DND-41 (cell line): ENCODE results near the gene UBE3D.
A peak's percentile ranks its signal among the peaks of the same experiment; 100 is the strongest.
"Not testable (repeated sequence)": the region's sequence is repeated elsewhere in the genome, so short reads cannot be mapped to it uniquely, and the experiment has no call there.

Experiments
- ATAC-seq: fragments of 200-7000 bp; cut with Tn5 transposase; 3 replicates; pipeline ENCODE4 v1.9.1; 2021; ENCODE audit warnings: low read depth; ENCODE audit not compliant: insufficient read depth
- DNase-seq: peaks from one replicate; pipeline ENCODE4 v3.0.0-alpha.2; 2020
- H2AFZ ChIP-seq: 2 replicates; pipeline ENCODE4 v1.6.0; 2012; ENCODE audit warnings: low read depth, low read length
- H3K27ac ChIP-seq: 2 replicates; pipeline ENCODE4 v1.5.1; 2012; ENCODE audit warnings: low read length, inconsistent platforms
- H3K27me3 ChIP-seq: fragments of 200-600 bp; sonication (generic); 2 replicates; pipeline ENCODE4 v1.6.0; 2012; ENCODE audit warnings: low read length, mild to moderate bottlenecking, inconsistent platforms; ENCODE audit not compliant: insufficient read depth, poor library complexity
- H3K36me3 ChIP-seq: 2 replicates; pipeline ENCODE4 v1.5.1; 2012; ENCODE audit warnings: low read length, inconsistent platforms; ENCODE audit not compliant: insufficient read depth
- H3K4me1 ChIP-seq: 2 replicates; pipeline ENCODE4 v1.5.1; 2012; ENCODE audit warnings: mild to moderate bottlenecking, low read length; ENCODE audit not compliant: insufficient read depth
- H3K4me2 ChIP-seq: 2 replicates; pipeline ENCODE4 v1.6.0; 2012; ENCODE audit warnings: mild to moderate bottlenecking, moderate library complexity, low read length, inconsistent platforms; ENCODE audit not compliant: insufficient read depth
- H3K4me3 ChIP-seq, 2 experiments: fragments of 200-600 bp in 1 of 2; shearing (Covaris generic) in 1 of 2; 2 replicates each; pipeline ENCODE4 v1.5.1; 2012 to 2016; ENCODE audit warnings: inconsistent platforms in 2 of 2, low read length in 2 of 2, mild to moderate bottlenecking in 2 of 2, low read depth in 1 of 2, moderate library complexity in 1 of 2
- H3K79me2 ChIP-seq: 2 replicates; pipeline ENCODE4 v1.6.0; 2012; ENCODE audit warnings: low read length, inconsistent platforms; ENCODE audit not compliant: insufficient read depth
- H3K9ac ChIP-seq: 2 replicates; pipeline ENCODE4 v1.6.0; 2012; ENCODE audit warnings: low read depth, mild to moderate bottlenecking, inconsistent platforms, low read length, moderate library complexity
- H3K9me3 ChIP-seq: 2 replicates; pipeline ENCODE4 v1.5.1; 2012; ENCODE audit warnings: low read length, moderate library complexity, mild to moderate bottlenecking, inconsistent platforms; ENCODE audit not compliant: insufficient read depth, severe bottlenecking
- H4K20me1 ChIP-seq: 2 replicates; pipeline ENCODE4 v1.6.0; 2012; ENCODE audit warnings: low read length; ENCODE audit not compliant: insufficient read depth
- CTCF ChIP-seq: IDR thresholded peaks from 2 replicates; pipeline ENCODE4 v1.5.1; 2012; ENCODE audit warnings: borderline replicate concordance, low read length, moderate library complexity, mild to moderate bottlenecking; ENCODE audit not compliant: poor library complexity, severe bottlenecking; ENCODE audit errors: extremely low read depth
- EZH2 ChIP-seq: IDR thresholded peaks from 3 replicates; pipeline ENCODE4 v1.6.1; 2012; ENCODE audit warnings: borderline replicate concordance, low read depth, mild to moderate bottlenecking, moderate library complexity, low read length, inconsistent platforms; ENCODE audit not compliant: severe bottlenecking

Gene UBE3D

DNA sequence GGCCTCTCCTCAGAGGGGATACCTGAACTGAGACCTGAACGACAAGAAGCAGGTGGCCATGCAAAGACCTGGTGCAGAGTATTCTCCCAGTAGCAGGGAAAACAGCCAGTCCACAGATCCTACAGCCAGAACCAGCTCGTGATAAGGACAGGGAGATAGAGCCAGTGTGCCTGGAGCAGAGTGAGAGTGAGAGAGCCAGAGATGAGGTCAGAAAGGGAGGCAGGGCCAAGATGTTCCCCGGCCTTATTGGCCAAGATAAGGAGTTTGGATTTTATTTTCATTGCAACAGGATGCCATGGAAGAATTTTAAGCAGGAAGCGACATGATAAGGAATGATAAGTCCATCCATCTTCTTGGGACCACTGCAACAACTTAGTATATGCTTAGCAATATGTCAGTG is 111.8 kb downstream of the UBE3D start:
- TF ChIP-seq EZH2: no peak
- no peak for TF ChIP-seq CTCF
- Histone ChIP-seq H3K4me2 (peak overlapping the region; percentile 60; the same call in 1 of the 2 replicates), H3K9ac (no peak overlapping the region), H3K4me1 (peaks cover 45% of the 10 kb centered on the region), H3K4me3 (no peak overlapping the region), H3K9me3 (no peaks in the 10 kb centered on the region), H3K27ac (peak overlapping the region; percentile 18; the same call in 1 of the 2 replicates), H3K27me3 (no peaks in the 10 kb centered on the region), H3K36me3 (peaks cover 41% of the 10 kb centered on the region), H4K20me1 (no peaks in the 10 kb centered on the region), H3K79me2 (peaks cover 64% of the 10 kb centered on the region), H2AFZ (no peak overlapping the region)
- ATAC-seq (no peak), DNase-seq (no peak)

GRCh38 chr6:82951935-82952334 is 113.7 kb downstream of the UBE3D start:
- Histone ChIP-seq H3K36me3 (peaks cover 43% of the 10 kb centered on the region), H3K27ac (no peak overlapping the region), H3K9me3 (no peaks in the 10 kb centered on the region), H3K27me3 (no peaks in the 10 kb centered on the region), H4K20me1 (no peaks in the 10 kb centered on the region), H2AFZ (no peak overlapping the region), H3K4me1 (peaks cover 25% of the 10 kb centered on the region), H3K4me2 (no peak overlapping the region), H3K9ac (no peak overlapping the region), H3K4me3 (no peak overlapping the region), H3K79me2 (peaks cover 76% of the 10 kb centered on the region)
- ATAC-seq (no peak), DNase-seq (no peak)
- TF ChIP-seq EZH2 (no peak), CTCF (no peak)

DNA sequence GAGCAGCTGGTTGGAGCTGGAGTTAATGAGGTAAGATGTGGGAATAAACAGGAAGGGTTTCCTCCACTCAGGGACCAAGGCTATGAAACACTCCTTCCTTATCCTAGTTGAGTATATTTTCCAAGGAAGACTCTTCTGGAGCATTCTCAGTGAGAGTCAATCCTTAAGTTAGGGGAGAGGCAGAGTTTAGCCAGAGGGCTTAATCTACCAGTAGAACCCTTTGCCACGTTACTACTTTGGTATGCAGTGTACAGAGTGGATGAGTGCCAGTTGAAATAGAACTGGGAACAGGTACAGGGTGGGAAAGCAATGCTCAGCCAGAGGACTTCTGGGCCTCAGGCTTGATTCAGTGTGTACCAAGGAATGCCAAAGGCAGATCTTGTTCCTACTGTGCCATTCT is 114.3 kb downstream of the UBE3D start:
- H3K4me3 ChIP-seq: no peak overlapping the region
- peaks cover 43% of the 10 kb centered on the region for H3K36me3 ChIP-seq
- no peak for ATAC-seq
- H3K27me3 ChIP-seq: no peaks in the 10 kb centered on the region
- no peak overlapping the region for H3K27ac ChIP-seq
- H4K20me1 ChIP-seq: no peaks in the 10 kb centered on the region
- no peak overlapping the region for H2AFZ ChIP-seq
- H3K4me2 ChIP-seq: no peak overlapping the region
- TF ChIP-seq EZH2 (no peak), CTCF (no peak)
- H3K9me3 ChIP-seq: no peaks in the 10 kb centered on the region
- DNase-seq: no peak
- peaks cover 75% of the 10 kb centered on the region for H3K79me2 ChIP-seq
- peaks cover 20% of the 10 kb centered on the region for H3K4me1 ChIP-seq
- no peak overlapping the region for H3K9ac ChIP-seq

DNA sequence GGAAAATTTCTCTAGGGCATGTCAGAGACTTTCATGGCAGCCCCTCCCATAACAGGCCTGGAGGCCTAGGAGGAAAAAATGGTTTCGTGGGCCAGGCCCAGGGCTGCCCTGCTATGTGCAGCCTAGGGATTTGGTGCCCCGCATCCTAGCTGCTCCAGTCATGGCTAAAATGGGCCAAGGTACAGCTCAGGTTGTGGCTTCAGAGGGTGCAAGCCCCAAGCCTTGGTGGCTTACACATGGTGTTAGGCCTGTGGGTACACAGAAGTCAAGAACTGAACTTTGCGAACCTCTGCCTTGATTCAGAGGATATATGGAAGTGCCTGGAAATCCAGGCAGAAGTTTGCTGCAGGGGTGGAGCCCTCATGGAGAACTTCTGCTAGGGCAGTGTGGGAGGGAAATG is 134.7 kb downstream of the UBE3D start:
- not testable (repeated sequence) for H3K27ac ChIP-seq, H4K20me1 ChIP-seq, H3K4me1 ChIP-seq, H2AFZ ChIP-seq, H3K9ac ChIP-seq, H3K79me2 ChIP-seq, ATAC-seq, H3K27me3 ChIP-seq, H3K4me2 ChIP-seq, H3K4me3 ChIP-seq
- Histone ChIP-seq H3K9me3 (peaks cover 44% of the 10 kb centered on the region), H3K36me3 (peaks cover 53% of the 10 kb centered on the region)
- DNase-seq: peak; percentile 23
